ENCODE measurements around the gene PCDHB5.
"Not testable (repeated sequence)": the region's sequence is repeated elsewhere in the genome, so short reads cannot be mapped to it uniquely, and the experiment has no call there.

- TF ChIP-seq CTCF (conservative IDR thresholded peaks at IDR 0.05; ENCODE audit: low read depth, low read length); EZH2 (IDR thresholded peaks at IDR 0.05; ENCODE audit: borderline replicate concordance, low read depth, low read length, poor library complexity, severe bottlenecking): not testable (repeated sequence)
These were observed 11.4 kb upstream of the PCDHB5 start for GRCh38 chr5:141123396-141124135.

All from A673 (cell line).